ENCODE measurements around the gene ABHD17B.
"Not testable (repeated sequence)": the region's sequence is repeated elsewhere in the genome, so short reads cannot be mapped to it uniquely, and the experiment has no call there.

The ABHD17B gene

DNA sequence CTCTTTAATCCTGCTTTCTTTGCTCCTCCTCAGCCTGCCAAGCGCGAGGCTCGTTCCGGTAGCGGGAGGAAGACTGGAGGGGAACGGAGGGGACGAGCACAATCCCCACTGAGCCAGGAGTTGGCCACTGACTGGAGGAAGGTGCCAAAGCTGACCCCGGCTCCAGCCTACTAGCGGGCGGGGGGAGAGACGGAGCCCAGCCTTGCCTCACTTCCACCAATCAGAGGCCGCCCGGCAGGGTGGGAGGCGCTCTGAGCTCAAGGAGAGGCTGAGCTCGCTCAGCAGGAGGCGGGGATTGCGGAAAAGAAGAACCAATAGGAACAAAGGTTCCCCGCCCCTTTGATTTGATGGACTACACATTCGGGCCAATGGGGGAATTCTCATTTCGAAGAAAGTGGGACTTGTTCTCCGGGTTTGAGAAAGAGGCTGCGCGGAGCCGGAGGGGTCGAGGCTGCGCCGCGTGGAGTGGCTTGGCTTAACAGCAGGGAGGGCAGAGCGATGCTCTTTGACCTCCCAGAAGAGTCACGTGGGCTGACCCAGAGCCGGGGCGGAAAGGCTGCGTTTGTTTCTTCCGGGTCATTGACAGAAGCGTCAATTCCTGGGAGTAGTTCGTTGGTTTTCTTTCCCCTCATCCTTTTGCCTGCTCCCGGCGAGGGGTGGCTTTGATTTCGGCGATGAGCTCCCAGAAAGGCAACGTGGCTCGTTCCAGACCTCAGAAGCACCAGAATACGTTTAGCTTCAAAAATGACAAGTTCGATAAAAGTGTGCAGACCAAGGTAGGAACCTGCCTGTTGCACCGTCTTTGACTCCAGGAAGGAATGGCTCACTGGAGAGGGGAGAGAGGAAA is at the start of gene ABHD17B, which contains the start of gene C9orf85:
Gene ABHD17B (minus strand): TSS at position 133 of the 847 bp plus-strand sequence. CDS start 36,113 bp downstream, outside the sequence.
Gene C9orf85 (plus strand): TSS at position 579 of the 847 bp plus-strand sequence. CDS start 96 bp downstream, at position 675.
- in situ Hi-C loops (cut with HindIII; ENCODE audit: low sequenced_read_pairs) = no loop called here

DNA sequence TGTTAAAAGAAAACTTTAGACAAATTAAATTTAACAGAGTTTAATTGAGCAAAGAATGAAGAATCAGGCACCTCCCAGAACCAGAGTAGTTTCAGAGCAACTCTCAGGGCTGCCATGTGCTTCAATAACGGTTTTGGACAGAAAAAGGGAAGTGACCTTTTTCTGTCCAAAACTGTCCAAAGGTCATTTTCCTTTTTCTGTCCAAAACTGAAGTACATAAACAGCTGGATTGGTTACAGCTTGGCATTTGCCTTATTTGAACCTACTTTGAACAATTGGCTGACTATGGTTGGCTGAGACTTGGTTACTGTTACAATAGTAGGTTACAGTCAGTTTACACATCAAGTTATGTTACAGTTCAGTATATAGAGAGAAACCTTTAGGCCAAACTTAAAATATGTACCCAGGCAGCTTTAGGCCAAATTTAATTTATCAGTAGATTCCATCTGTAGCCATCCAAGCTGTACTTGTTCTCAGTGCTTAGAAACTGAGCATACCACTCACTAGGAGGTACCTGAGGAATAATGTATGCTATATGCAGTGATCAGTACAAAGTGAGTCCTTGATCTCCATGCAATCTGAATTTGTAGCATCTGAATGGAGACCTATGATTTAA is 44.4 kb upstream of the ABHD17B start:
- in situ Hi-C loops (cut with HindIII; ENCODE audit: low sequenced_read_pairs) = no loop called here

DNA sequence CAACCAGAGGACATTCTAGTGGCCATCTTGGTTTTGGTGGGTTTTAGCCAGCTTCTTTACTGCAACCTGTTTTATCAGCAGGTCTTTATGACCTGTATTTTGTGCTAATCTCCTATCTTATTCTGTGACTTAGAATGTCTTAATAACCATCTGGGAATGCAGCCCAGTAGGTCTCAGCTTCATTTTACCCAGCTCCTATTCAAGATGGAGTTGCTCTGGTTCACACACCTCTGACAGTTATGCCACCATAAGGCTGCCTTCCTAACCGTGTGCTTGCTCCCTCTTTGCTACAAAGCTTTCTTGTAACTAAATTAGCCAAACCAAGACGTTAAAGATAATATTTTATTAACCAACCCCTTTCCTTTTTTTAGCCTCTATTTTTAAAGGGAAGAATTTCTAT is 43.7 kb upstream of the ABHD17B start:
- in situ Hi-C loops (cut with HindIII; ENCODE audit: low sequenced_read_pairs) = not testable (repeated sequence)

DNA sequence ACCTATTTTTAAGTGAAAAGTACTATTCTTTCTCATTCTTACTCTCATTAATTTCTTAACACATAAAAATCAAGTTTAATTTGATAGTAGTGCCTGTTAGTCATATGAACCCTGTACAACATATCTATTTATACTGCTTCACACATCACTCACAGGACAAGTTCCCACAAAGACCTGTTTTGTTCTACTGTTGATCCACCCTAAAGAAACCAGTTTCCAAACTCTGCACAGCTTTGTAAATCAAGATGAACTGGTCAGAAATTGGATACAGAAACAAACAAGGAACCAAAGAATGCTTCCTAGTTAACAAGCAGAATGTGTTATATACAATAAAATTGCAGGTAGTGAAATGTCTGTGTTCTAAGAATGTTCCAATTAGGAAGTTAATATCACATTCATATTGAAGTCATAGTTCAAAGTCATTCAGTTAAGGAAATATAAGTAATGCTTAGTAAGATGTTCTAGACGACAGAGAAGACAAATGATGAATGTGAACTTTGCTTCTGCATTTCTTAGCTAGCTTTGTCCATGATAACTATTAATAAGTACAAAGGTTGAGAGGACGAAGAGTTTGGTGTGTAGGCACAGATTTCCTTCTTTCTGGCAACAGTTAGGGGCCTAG is 33.9 kb upstream of the ABHD17B start:
- in situ Hi-C loops (cut with HindIII; ENCODE audit: low sequenced_read_pairs) = no loop called here

DNA sequence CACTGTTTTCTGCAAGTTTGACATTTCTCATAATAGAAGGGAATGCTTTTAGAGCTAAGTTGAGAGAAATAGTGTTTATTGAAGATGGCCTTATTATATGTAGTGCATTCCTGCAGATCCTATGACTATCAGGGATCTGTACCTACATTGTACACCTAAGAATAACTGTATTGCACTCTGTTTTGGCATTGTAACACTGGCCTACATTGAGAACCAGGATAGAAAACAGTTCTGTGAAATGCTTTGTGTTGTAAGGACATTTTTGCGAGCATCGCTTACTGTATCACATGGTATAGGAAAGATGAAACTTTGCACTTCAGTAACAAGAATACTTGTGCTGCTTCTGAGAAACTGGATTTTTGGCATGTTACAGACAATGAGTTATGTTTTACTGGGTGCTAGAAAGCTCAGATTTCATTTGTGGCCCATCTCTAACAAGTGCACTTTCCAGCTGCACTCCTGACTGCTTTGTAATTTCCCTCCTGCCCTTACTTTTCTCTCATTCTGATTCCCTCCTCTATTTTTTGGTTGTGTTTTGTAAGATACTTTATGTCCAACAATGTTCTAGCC is 31.1 kb upstream of the ABHD17B start:
- in situ Hi-C loops (cut with HindIII; ENCODE audit: low sequenced_read_pairs) = no loop called here

DNA sequence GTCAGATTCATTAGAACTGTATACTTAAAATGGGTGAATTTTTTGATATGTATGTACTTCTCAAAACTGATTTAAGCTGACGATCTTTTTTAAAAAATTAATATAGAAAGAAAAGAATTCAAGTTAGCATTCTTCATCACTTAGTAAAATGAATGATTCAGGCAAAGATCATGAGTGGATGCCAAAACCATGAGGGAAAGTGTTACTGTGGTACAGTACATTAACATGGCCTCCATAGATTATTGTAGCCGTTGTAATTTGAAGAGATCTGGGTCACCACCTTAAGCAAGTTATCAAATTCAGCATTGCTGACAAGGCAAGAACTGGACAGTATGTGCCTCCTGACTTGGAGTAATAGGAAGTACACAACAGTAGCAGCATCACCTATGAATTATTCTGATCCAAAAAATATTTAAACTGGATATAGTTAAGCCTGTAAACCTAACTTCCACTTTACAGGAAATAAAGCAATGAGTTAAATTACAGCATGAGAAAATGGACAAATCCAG is 30.1 kb upstream of the ABHD17B start:
- in situ Hi-C loops (cut with HindIII; ENCODE audit: low sequenced_read_pairs) = no loop called here

DNA sequence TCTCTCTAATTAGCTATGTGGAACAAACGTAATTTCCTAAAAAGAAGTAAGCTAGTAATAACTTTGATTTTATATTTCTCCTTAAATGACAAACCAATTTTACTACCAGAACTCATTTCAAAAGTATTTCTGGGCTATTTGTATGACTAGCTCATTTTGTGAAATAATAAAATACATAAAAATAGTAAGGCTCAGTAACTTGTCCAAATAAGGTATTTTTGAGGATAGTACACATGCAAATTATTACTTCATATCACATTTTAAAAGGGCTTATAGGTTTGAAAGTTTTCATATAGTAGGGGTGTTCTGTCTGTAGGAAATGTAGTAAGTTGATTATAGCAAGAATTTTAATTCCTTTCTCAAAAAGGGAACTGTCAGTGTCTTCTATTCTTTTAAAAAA is 26.9 kb upstream of the ABHD17B start:
- in situ Hi-C loops (cut with HindIII; ENCODE audit: low sequenced_read_pairs) = no loop called here

DNA sequence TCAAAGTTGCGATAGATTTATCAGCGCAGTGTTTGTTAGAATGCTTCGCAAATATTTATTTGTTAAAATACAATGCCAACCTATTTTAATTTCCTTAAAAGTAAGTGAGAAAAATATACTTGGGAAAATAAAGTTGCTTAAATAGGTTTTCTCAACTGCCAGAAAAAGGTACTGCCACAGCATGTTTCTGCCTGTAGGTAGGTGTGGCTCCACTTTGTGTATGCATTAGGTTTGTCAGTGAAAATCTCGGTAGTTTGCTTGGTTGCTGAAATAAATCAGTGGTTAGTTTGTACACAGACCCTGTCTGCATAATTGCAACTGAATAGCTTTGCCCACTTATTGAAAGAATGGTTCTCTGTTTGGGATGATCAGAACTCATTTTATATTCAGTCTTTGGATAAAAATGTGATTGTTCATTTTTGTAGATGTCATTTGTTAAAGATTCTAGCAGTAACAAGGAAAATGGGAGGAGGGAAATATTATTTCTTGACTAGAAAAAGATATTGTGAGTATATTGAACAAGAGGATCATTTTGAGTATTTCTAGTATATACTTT is 26.2 kb upstream of the ABHD17B start:
- in situ Hi-C loops (cut with HindIII; ENCODE audit: low sequenced_read_pairs) = no loop called here

DNA sequence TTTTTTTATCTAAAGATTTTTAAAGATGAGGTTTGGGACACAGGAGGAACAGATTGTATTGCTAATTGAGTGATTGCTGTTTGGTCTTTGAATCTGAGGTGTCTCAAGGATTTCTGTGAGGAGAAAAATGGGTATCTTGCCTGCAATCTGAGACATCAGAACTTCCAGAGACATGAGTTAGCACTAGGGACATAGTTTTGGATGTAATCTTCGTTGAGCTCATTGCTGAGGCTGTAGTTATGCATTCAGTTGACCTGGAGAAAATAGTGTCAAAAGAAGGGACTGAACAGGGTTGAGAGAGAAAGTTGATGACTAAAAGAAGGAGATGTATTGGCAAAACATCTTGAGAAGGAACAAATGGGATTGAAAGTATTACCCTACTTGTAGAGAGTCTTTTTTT is 25.1 kb upstream of the ABHD17B start:
- in situ Hi-C loops (cut with HindIII; ENCODE audit: low sequenced_read_pairs) = no loop called here

DNA sequence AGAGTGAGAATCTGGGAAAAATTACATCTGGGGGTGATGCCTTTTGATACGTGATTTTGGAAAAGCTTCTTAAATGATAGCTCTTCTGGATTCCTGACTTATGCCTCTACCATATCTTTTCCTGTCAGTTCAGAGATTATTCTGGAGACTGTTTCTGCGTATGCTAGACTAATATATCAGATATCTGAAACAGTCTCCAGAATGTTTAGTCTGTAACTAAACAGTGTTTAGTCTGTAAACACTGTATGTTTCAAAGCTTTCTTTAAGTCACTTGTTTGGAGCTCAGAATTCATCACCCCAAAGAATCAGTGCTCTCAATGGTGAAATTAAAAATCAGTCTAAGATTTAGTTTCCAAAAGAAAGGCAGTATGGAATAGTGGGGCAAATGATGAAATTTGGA is 20.2 kb upstream of the ABHD17B start:
- in situ Hi-C loops (cut with HindIII; ENCODE audit: low sequenced_read_pairs) = no loop called here

DNA sequence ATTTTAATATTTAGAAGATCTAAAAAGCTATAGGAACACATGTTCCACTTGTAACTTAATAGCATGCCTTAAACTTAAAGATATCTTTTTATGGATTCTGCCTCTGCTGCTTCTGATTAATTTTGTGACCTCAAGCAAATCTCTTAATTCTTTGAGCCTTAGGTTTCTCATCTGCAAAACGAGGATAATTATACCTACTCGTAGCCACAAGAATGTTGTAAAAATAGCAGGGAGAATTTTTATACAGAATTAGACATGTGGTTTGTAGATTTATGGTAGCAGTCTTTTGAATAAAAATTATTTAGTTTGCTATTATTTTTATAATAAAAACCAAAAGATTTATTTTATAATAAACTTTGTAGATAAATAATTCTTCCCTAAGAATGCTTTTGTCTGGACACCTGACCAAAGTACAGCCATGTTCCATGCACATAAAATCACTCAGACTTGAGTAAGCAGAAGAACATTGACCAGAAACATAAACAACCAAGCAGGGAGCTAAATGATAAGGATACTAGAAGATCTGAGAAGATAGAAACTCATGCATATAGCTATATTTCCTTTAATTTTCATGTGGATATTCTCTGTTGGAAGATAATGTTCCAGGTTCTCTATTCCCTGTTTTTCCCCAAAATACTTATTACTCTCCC is 18.9 kb upstream of the ABHD17B start:
- in situ Hi-C loops (cut with HindIII; ENCODE audit: low sequenced_read_pairs) = no loop called here

DNA sequence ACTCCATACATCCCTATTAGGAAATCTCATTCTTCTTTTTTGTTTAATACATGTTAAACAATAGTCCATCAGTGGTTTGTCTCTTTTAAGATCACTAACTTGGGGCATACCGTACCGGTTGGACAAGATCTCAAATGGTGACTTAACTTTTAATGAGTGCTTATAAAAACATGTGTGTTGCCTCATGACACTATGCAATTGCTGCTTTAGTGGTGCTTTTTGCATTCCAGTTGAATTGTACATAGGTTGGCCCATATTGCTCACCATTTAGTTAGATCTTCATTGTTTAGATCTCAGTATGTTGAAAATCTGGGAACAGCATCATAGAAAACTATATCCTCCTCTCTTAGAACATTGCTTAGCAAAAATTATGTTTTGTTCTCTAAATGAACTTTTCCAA is 18.2 kb upstream of the ABHD17B start:
- in situ Hi-C loops (cut with HindIII; ENCODE audit: low sequenced_read_pairs) = no loop called here

DNA sequence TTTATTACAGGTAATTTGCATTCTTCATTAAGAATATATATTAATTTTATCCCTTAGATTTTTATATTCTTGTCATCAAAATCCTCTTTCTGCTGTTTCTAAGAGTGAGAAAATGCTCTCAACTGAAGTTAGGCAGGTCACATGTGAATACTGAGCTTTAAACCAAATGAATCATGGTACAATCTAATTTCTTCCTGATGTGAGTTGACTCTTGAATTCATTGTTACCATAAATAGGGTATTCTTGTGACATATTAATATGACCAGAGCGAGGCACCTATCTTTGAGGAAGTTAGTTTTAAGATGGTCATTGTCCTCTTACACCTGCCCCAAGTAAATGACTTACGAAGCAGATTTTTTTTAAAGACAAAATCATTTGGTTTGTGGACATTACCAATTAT is 17.8 kb upstream of the ABHD17B start:
- in situ Hi-C loops (cut with HindIII; ENCODE audit: low sequenced_read_pairs) = no loop called here

DNA sequence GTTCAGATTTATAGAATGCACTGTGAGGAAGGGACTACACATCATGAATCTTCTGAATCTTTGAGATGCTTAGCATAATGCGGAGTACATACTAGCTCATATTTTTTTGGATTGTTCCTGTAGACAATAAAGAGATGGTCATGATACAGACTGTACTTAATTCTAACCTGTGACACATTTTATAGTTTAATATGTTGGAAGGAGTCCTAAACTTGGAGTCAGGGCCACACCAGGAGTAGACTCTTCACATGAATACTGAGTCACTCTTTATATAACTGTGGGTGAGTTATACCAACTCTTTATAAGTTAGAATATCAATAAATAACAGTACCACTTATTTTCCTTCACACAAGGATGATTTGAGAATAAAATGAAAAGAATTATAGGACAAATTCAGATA is 17.4 kb upstream of the ABHD17B start:
- in situ Hi-C loops (cut with HindIII; ENCODE audit: low sequenced_read_pairs) = no loop called here

DNA sequence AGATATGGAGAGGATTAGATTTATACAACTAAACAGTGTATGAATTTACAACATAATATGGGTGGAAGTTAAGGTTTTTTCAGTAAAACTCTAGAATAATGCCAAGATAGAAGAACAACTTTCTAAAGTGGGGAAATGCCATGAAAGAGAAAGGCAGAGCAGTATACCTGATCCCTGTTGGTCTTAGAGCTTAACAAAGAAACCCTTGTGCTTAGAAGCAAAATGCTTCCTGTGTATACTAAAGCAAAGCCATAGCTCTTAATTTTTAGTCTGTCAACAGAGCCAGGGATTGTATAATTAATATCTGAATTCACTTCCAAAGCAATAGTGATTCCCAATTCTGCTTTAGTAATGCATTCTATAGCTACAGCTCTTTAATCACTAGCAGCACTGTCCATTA is 14.8 kb upstream of the ABHD17B start:
- in situ Hi-C loops (cut with HindIII; ENCODE audit: low sequenced_read_pairs) = no loop called here

DNA sequence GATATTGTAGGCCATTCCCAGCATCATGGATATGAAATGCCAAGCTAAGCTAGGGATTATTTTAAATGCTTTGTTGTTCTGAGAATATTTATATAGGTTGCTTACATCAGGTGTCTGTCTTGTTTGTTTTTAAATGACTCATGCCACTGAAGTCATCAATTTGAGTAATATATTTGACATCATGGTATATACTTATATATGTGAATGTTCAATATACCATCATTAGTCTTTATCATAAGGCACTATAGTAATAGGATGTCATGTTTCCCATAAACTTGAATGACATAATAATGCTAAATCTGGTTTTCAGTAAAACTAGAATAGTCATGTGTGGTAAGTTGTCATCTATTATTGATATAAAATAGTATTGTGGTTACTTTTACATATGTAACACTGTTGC is 13.6 kb upstream of the ABHD17B start:
- in situ Hi-C loops (cut with HindIII; ENCODE audit: low sequenced_read_pairs) = no loop called here

DNA sequence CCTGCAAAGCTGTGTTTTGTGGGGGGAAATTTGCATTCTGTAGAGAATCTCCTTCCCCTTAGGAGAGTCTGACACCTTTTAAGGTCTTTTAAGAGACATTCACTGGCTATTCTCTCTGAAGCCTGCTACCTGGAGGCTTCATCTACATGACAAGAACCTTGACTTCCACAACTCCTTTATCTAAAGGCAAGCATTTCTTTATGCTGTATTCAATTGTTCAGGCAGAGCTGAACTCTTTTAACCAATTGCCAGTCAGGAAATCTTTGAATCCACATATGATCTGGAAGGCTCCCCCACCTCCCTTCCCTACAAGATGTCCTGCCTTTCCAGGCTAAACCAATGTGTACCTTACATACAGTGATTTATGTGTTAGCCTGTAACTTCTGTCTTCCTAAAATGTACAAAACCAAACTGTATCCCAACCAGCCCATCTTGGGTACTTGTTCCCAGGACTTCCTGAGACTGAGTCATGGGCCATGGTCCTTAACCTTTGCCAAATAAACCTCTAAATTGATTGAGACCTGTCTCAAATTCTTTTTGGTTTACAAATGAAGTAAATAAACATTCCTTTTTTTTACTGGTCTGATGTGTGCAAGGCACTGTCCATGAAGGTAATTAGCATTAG is 10.3 kb upstream of the ABHD17B start:
- in situ Hi-C loops (cut with HindIII; ENCODE audit: low sequenced_read_pairs) = no loop called here

DNA sequence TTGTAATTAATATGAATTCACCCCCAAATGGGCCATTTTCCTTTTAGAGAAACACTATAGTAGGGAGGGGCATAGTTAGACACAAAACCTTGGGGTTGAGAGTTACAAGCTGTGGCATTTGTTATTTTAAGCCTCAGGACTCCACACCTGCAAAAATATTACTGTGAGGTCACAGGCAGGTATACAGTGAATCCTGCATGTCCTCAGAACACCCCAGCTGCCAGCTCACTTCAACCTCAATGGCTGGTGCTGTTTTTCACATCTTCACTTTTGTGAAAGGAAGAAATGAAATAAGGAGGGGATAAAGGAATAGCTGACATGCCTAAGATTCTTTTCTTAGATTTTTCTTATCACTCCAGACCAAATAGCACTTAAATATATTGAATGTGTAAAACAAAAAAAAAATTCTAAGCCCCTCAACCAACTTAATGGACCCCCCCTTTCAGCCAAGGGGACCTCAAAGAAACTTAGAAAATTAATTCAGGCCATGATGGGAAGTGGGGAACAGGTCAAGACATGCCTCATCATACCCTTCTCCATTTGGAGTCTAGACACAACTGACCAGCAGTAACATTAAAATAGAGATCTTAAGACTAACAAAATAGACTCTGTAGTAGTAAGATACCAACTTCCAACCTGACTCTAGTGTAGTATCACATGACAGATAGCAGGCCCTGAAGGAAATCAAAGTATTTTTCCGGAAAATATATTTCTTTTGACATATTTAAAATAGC is 9.6 kb upstream of the ABHD17B start:
- in situ Hi-C loops (cut with HindIII; ENCODE audit: low sequenced_read_pairs) = no loop called here

DNA sequence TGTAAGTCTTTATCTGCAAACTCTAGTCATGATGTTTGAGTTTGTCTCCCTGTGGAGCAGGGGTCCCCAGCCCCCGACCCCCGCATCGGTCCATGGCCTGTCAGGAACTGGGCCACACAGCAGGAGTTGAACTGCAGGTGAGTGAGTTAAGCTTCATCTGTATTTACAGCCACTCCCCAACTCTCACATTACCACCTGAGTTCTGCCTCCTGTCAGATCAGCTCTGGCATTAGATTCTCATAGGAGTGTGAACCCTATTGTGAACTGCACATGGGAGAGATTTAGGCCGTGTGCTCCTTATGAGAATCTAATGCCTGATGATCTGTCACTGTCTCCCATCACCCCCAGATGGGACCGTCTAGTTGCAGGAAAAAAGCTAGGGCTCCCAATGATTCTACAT is 7.4 kb upstream of the ABHD17B start:
- in situ Hi-C loops (cut with HindIII; ENCODE audit: low sequenced_read_pairs) = loop anchor here (5.0 kb wide), 1 partner anchor 121 kb away; no protein-coding TSS in a partner anchor
